IMR-90 (cell line): ENCODE data around the gene FAM98B. TPM values are rescaled to one million over a fixed set of nuclear protein-coding genes. Genes with fewer than 3 reads are reported as not detected.
A peak's percentile ranks its signal among the peaks of the same experiment; 100 is the strongest.

Experiments
- ATAC-seq: fragments of 200-7000 bp; cut with Tn5 transposase; 2 replicates; pipeline ENCODE4 v1.9.1; 2020; ENCODE audit warnings: low read depth, mild to moderate bottlenecking, moderate library complexity
- BruUV-seq: library from RNA; stranded (reverse); fragments of 400-500 nt; replicated peaks from 2 replicates; lab custom pipeline; 2021; lab: Mats Ljungman, UMichigan
- CTCF ChIA-PET: fragments of 300-600 bp; formaldehyde crosslinking; extraction: SDS; loops from one replicate; lab custom pipeline; 2021; ENCODE audit warnings: antibody characterized with exemption; lab: Yijun Ruan, JAX
- POLR2A ChIA-PET: fragments of 300-600 bp; sonication (Branson Sonifier 250); formaldehyde crosslinking; loops from one replicate; lab custom pipeline; 2022; ENCODE audit warnings: antibody characterized with exemption; ENCODE audit not compliant: unreplicated experiment; lab: Charles Lee
- DNase-seq: peaks from one replicate; pipeline ENCODE4 v3.0.0; 2013
- H2AFZ ChIP-seq: replicated peaks from 2 replicates; pipeline ENCODE3; 2013; ENCODE audit warnings: low read length, mild to moderate bottlenecking; ENCODE audit not compliant: poor library complexity
- H2AK5ac ChIP-seq: 2 replicates; pipeline ENCODE4 v1.6.1; 2013; ENCODE audit warnings: low read depth, low read length, inconsistent platforms
- H2AK9ac ChIP-seq: replicated peaks from 2 replicates; pipeline ENCODE3; 2013; ENCODE audit warnings: mild to moderate bottlenecking, low read depth, low read length, moderate library complexity; ENCODE audit not compliant: poor library complexity
- H2BK120ac ChIP-seq: 2 replicates; pipeline ENCODE4 v1.6.1; 2013; ENCODE audit warnings: low read depth, low read length, inconsistent platforms
- H2BK15ac ChIP-seq: 3 replicates; pipeline ENCODE4 v1.6.1; 2013; ENCODE audit warnings: low read depth, low read length, inconsistent platforms
- H2BK20ac ChIP-seq: 2 replicates; pipeline ENCODE4 v1.6.1; 2013; ENCODE audit warnings: low read depth, mild to moderate bottlenecking, inconsistent platforms, low read length, moderate library complexity
- H2BK5ac ChIP-seq: 2 replicates; pipeline ENCODE4 v1.6.1; 2013; ENCODE audit warnings: mild to moderate bottlenecking, low read depth, low read length, inconsistent platforms; ENCODE audit not compliant: poor library complexity, severe bottlenecking
- H3K14ac ChIP-seq: replicated peaks from 2 replicates; pipeline ENCODE4 v1.6.1; 2013; ENCODE audit warnings: low read depth, low read length, inconsistent platforms
- H3K18ac ChIP-seq: 2 replicates; pipeline ENCODE4 v1.6.1; 2013; ENCODE audit warnings: low read depth, low read length, control low read depth
- H3K23ac ChIP-seq: 2 replicates; pipeline ENCODE4 v1.6.1; 2013; ENCODE audit warnings: low read depth, low read length, inconsistent platforms
- H3K27ac ChIP-seq: 2 replicates; pipeline ENCODE4 v1.5.1; 2013; ENCODE audit warnings: mild to moderate bottlenecking, control low read depth, low read length; ENCODE audit not compliant: insufficient read depth
- H3K27me3 ChIP-seq: 2 replicates; pipeline ENCODE4 v1.6.1; 2013; ENCODE audit warnings: low read length; ENCODE audit not compliant: control insufficient read depth, insufficient read depth
- H3K36me3 ChIP-seq: 2 replicates; pipeline ENCODE4 v1.6.1; 2013; ENCODE audit warnings: low read length, mixed read lengths; ENCODE audit not compliant: control insufficient read depth, insufficient read depth
- H3K4ac ChIP-seq: 2 replicates; pipeline ENCODE4 v1.6.1; 2013; ENCODE audit warnings: low read depth, low read length, inconsistent platforms
- H3K4me1 ChIP-seq: 2 replicates; pipeline ENCODE4 v1.6.1; 2013; ENCODE audit warnings: low read length, mixed read lengths; ENCODE audit not compliant: control insufficient read depth, insufficient read depth
- H3K4me2 ChIP-seq: 2 replicates; pipeline ENCODE4 v1.6.1; 2013; ENCODE audit warnings: low read depth, mild to moderate bottlenecking, control low read depth, low read length, moderate library complexity
- H3K4me3 ChIP-seq: 2 replicates; pipeline ENCODE4 v1.5.1; 2013; ENCODE audit warnings: low read depth, mild to moderate bottlenecking, control low read depth, low read length, moderate library complexity; ENCODE audit not compliant: insufficient read depth
- H3K56ac ChIP-seq: 2 replicates; pipeline ENCODE4 v1.6.1; 2013; ENCODE audit warnings: low read length, inconsistent platforms; ENCODE audit not compliant: insufficient read depth; ENCODE audit errors: extremely low read depth
- H3K79me1 ChIP-seq, 2 experiments: 2 replicates each; pipeline ENCODE4 v1.6.1; 2013; ENCODE audit warnings: low read length in 2 of 2, inconsistent platforms in 1 of 2, low read depth in 1 of 2
- H3K9ac ChIP-seq: 2 replicates; pipeline ENCODE4 v1.6.1; 2013; ENCODE audit warnings: low read depth, low read length, control low read depth
- H3K9me1 ChIP-seq: 2 replicates; pipeline ENCODE4 v1.6.1; 2013; ENCODE audit warnings: low read length, inconsistent platforms; ENCODE audit not compliant: insufficient read depth
- H3K9me3 ChIP-seq: 2 replicates; pipeline ENCODE4 v1.6.1; 2013; ENCODE audit warnings: low read length; ENCODE audit not compliant: control insufficient read depth, insufficient read depth
- H4K20me1 ChIP-seq: 2 replicates; pipeline ENCODE4 v1.6.1; 2013; ENCODE audit warnings: low read length, inconsistent platforms; ENCODE audit not compliant: insufficient read depth
- H4K5ac ChIP-seq: 2 replicates; pipeline ENCODE4 v1.6.1; 2013; ENCODE audit warnings: mild to moderate bottlenecking, low read depth, low read length, control low read depth
- H4K8ac ChIP-seq, 2 experiments: 2 replicates each; pipeline ENCODE4 v1.6.1; 2013; ENCODE audit warnings: low read depth in 2 of 2, low read length in 2 of 2, control low read depth in 1 of 2, inconsistent platforms in 1 of 2
- H4K91ac ChIP-seq: 2 replicates; pipeline ENCODE4 v1.6.1; 2013; ENCODE audit warnings: low read depth, low read length, inconsistent platforms; ENCODE audit not compliant: insufficient read depth
- BHLHE40 ChIP-seq: fragments of 150-350 bp; IDR thresholded peaks from 2 replicates; pipeline ENCODE4 v1.6.1; 2016; ENCODE audit warnings: mild to moderate bottlenecking, low read depth, low read length
- CEBPB ChIP-seq: IDR thresholded peaks from 2 replicates; pipeline ENCODE4 v1.6.1; 2012; ENCODE audit warnings: low read depth, low read length, improper control_type of control experiment
- CHD1 ChIP-seq: IDR thresholded peaks from 2 replicates; pipeline ENCODE4 v1.6.1; 2012; ENCODE audit warnings: low read depth, low read length, improper control_type of control experiment
- FOS ChIP-seq: fragments of 150-350 bp; IDR thresholded peaks from 2 replicates; pipeline ENCODE4 v1.6.1; 2016; ENCODE audit warnings: low read depth, low read length
- MAFK ChIP-seq: IDR thresholded peaks from 2 replicates; pipeline ENCODE4 v1.6.1; 2012; ENCODE audit warnings: low read depth, low read length, improper control_type of control experiment
- MAZ ChIP-seq: IDR thresholded peaks from 2 replicates; pipeline ENCODE4 v1.6.1; 2012; ENCODE audit warnings: low read depth, mild to moderate bottlenecking, low read length, improper control_type of control experiment, moderate library complexity, borderline replicate concordance
- NFE2L2 ChIP-seq: fragments of 150-350 bp; IDR thresholded peaks from 2 replicates; pipeline ENCODE4 v1.6.1; 2016; ENCODE audit warnings: low read depth, mild to moderate bottlenecking, low read length
- POLR2A ChIP-seq: IDR thresholded peaks from 2 replicates; pipeline ENCODE4 v1.6.1; 2012; ENCODE audit warnings: mild to moderate bottlenecking, low read depth, low read length
- RAD21 ChIP-seq: IDR thresholded peaks from 2 replicates; pipeline ENCODE4 v1.6.1; 2012; ENCODE audit warnings: low read length, improper control_type of control experiment
- RCOR1 ChIP-seq: IDR thresholded peaks from 2 replicates; pipeline ENCODE4 v1.6.1; 2012; ENCODE audit warnings: mild to moderate bottlenecking, low read length, improper control_type of control experiment; ENCODE audit not compliant: insufficient replicate concordance
- RFX5 ChIP-seq: IDR thresholded peaks from 2 replicates; pipeline ENCODE4 v1.8.0; 2012; ENCODE audit warnings: low read depth, mild to moderate bottlenecking, low read length, moderate library complexity
- SMC3 ChIP-seq: fragments of 150-350 bp; IDR thresholded peaks from 2 replicates; pipeline ENCODE4 v1.6.1; 2016; ENCODE audit warnings: low read depth, mild to moderate bottlenecking, antibody characterized with exemption, low read length, moderate library complexity
- WGBS, 2 experiments: methylation state at CpG; one replicate each; pipeline versions ENCODE4 v1.1.5 to v1.1.7; 2013; ENCODE audit warnings: missing lambda C conversion rate in 2 of 2; ENCODE audit not compliant: insufficient read length in 1 of 2; ENCODE audit errors: extremely low coverage in 2 of 2; 5-methylcytosine and 5-hydroxymethylcytosine counted together
- dilution Hi-C: fragments of 300-500 bp; cut with HindIII; formaldehyde crosslinking; loops from one replicate; pipeline ENCODE4 v1.14.3; 2018; ENCODE audit warnings: low sequenced_read_pairs; ENCODE audit not compliant: unreplicated experiment
- in situ Hi-C: fragments of 300-500 bp; cut with MboI; formaldehyde crosslinking; loops from 3 replicates; pipeline ENCODE4 v1.14.3; 2019; ENCODE audit warnings: low sequenced_read_pairs, inconsistent platforms, mixed read lengths
- intact Hi-C: fragments of 100-400 bp; cut with micrococcal nuclease; formaldehyde crosslinking; loops from 2 replicates; pipeline ENCODE4 v1.10.0; 2022
- polyA plus RNA-seq, 3 experiments: library from polyadenylated mRNA; depleted of rRNA; stranded (reverse); fragments of >200 nt; gene quantifications; 2 replicates each; pipeline ENCODE4 v1.2.3, GENCODE V29; 2012; ENCODE audit warnings: low replicate concordance in 1 of 3
- total RNA-seq: library from RNA; depleted of rRNA; stranded (reverse); fragments of >200 nt; gene quantifications from 2 replicates; pipeline ENCODE4 v1.2.3, GENCODE V29; 2012
- TF ChIP-seq, protein P1 (sequence below): fragments of 150-350 bp; IDR thresholded peaks from 2 replicates; pipeline ENCODE4 v1.6.1; 2017; ENCODE audit warnings: mild to moderate bottlenecking, antibody characterized with exemption, low read length, low read depth
- TF ChIP-seq, protein P2 (sequence below): fragments of 150-350 bp; IDR thresholded peaks from 2 replicates; pipeline ENCODE4 v1.6.1; 2016; ENCODE audit warnings: low read depth, mild to moderate bottlenecking, low read length, moderate library complexity, borderline replicate concordance

Gene FAM98B
- total and polyA plus RNA-seq, 2 of the 4 experiments (the other 2 are of a cell fraction): 2.7 to 12.2 TPM

DNA sequence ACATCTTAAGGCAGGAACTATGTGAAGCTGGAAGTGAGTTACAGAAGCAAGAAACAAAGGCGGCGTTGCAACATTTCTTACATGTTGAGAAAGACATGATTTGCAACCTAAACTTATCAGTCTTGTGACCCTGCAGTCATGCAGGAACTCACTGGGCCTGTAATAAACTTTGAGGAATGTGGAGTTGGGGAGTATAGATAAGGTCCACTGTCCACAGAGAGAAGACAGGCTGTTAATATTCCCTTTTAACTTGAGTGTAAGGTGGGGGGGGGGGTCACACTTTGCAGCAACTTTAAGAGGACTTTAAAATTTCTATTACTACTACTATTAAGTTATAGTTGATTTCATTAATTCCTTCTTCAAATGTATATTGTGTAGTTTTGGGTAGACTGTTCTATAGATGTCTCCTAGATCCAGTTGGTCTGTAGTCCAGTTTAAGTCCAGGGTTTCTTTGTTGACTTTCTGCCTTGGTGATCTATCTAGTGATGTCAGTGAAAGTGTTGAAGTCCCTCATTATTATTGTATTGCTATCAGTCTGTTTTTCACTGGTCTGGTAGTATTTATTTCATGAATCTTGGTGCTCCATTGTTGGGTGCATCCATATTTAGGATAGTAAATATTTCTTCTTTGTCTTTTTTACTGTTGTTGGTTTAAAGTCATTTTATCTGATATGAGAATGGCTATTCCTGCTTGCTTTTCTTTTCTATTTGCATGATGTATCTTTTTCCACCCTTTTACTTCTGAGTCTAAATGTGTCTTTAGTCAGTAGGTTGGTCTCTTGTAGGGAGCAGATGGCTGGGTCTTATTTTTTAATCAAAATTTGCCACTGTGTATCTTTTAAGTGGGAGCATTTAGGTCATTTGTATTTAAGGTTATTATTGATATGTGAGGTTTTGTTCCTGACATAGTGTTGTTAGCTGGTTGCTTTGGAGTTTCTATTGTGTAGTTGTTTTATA is 15.6 kb upstream of the FAM98B start:
- no peaks in the 10 kb centered on the region for H3K4me1 ChIP-seq
- H3K27me3 ChIP-seq: peaks cover 25% of the 10 kb centered on the region
- H2BK20ac ChIP-seq: no peak overlapping the region
- H3K4ac ChIP-seq: no peak overlapping the region
- no peak overlapping the region for H2AFZ ChIP-seq
- CTCF ChIA-PET: interaction anchor here (0.8 to 2.6 kb wide), 2 partner anchors 27 to 251 kb away, joined by 4 to 25 read pairs; no protein-coding TSS in a partner anchor
- WGBS, 2 experiments: no CpG with 5 or more reads among the region's 2 CpGs
- no peaks in the 10 kb centered on the region for H3K79me1 ChIP-seq
- H3K56ac ChIP-seq: no peak overlapping the region
- no peaks in the 10 kb centered on the region for H3K9me1 ChIP-seq
- no peak overlapping the region; the same call in 1 of the 2 replicates for H3K4me2 ChIP-seq
- BruUV-seq: no TSS peak
- no peak overlapping the region for H4K91ac ChIP-seq
- no peak overlapping the region for H4K5ac ChIP-seq
- no peak overlapping the region for H4K8ac ChIP-seq
- H3K14ac ChIP-seq: no peak overlapping the region
- no peak overlapping the region for H2BK120ac ChIP-seq
- no peak overlapping the region for H2AK9ac ChIP-seq
- peak; percentile 14 for DNase-seq
- no peak overlapping the region for H3K4me3 ChIP-seq
- POLR2A ChIA-PET: no interaction called here
- no peaks in the 10 kb centered on the region for H4K20me1 ChIP-seq
- H3K9ac ChIP-seq: no peak overlapping the region
- intact Hi-C loops (no loop called here), in situ Hi-C loops (loop anchor here (25.0 kb wide), 1 partner anchor 249 kb away; no protein-coding TSS in a partner anchor), dilution Hi-C loops (no loop called here)
- no peak for ATAC-seq
- H3K9me3 ChIP-seq: peaks cover 4% of the 10 kb centered on the region; the same call in 1 of the 2 replicates
- H2BK5ac ChIP-seq: no peak overlapping the region
- H3K18ac ChIP-seq: no peak overlapping the region
- H3K36me3 ChIP-seq: no peaks in the 10 kb centered on the region
- no peak overlapping the region for H3K27ac ChIP-seq
- H2BK15ac ChIP-seq: no peak overlapping the region
- no peak overlapping the region for H3K23ac ChIP-seq
- H2AK5ac ChIP-seq: no peak overlapping the region
- no peak for TF ChIP-seq CEBPB
- TF ChIP-seq, protein P1, sequence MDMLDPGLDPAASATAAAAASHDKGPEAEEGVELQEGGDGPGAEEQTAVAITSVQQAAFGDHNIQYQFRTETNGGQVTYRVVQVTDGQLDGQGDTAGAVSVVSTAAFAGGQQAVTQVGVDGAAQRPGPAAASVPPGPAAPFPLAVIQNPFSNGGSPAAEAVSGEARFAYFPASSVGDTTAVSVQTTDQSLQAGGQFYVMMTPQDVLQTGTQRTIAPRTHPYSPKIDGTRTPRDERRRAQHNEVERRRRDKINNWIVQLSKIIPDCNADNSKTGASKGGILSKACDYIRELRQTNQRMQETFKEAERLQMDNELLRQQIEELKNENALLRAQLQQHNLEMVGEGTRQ: no peak
- TF ChIP-seq BHLHE40: no peak
- TF ChIP-seq, protein P2, sequence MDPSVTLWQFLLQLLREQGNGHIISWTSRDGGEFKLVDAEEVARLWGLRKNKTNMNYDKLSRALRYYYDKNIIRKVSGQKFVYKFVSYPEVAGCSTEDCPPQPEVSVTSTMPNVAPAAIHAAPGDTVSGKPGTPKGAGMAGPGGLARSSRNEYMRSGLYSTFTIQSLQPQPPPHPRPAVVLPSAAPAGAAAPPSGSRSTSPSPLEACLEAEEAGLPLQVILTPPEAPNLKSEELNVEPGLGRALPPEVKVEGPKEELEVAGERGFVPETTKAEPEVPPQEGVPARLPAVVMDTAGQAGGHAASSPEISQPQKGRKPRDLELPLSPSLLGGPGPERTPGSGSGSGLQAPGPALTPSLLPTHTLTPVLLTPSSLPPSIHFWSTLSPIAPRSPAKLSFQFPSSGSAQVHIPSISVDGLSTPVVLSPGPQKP: no peak
- TF ChIP-seq FOS: no peak
- TF ChIP-seq RAD21: no peak
- no peak for TF ChIP-seq POLR2A
- TF ChIP-seq SMC3: no peak
- no peak for TF ChIP-seq CHD1
- no peak for TF ChIP-seq RCOR1
- no peak for TF ChIP-seq MAFK
- TF ChIP-seq RFX5: no peak
- no peak for TF ChIP-seq NFE2L2
- no peak for TF ChIP-seq MAZ
